ENCODE measurements around the gene FUT7. TPM values are rescaled to one million over a fixed set of nuclear protein-coding genes. Genes with fewer than 3 reads are reported as not detected.

FUT7 gene
- total and polyA plus RNA-seq, 9 of the 15 experiments (the other 6 are each of a cell fraction or from before 2014, with no cell fraction given), result not detected

DNA sequence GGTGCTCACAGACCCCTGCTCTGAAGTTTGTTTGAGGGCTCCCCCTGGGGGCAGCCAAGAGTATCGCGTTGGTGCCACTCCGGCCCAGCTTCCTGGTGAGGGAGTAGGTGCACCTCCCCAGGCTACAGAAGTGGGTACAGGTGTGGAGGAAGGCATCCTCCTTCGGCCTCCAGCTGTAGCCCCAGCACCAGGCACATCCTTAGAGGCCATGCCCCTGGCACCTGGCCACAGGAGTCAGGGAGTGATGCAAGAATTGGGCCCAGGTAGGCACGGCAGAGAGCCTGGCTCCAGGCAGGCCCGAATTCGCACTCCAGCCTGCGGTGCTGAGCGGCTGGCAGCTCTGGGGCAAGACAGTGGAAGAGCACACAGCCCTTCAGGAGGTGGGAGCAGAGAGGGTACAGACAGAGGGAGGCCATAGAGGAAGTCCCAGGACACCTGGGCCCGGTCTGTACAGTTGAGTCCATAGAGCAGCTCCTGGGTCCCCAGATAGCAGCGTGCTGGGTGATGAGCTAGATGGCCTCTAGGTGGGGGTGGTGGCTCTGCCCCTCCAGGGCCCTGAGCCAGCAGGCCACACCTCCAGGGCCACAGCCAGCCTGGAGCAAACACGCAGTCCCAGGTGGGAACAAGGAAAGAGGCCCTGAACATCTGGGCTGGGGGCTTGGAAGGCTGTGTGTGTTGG lies 36.1 kb upstream of the FUT7 start (continued):
- TF ChIP-seq, protein P1, sequence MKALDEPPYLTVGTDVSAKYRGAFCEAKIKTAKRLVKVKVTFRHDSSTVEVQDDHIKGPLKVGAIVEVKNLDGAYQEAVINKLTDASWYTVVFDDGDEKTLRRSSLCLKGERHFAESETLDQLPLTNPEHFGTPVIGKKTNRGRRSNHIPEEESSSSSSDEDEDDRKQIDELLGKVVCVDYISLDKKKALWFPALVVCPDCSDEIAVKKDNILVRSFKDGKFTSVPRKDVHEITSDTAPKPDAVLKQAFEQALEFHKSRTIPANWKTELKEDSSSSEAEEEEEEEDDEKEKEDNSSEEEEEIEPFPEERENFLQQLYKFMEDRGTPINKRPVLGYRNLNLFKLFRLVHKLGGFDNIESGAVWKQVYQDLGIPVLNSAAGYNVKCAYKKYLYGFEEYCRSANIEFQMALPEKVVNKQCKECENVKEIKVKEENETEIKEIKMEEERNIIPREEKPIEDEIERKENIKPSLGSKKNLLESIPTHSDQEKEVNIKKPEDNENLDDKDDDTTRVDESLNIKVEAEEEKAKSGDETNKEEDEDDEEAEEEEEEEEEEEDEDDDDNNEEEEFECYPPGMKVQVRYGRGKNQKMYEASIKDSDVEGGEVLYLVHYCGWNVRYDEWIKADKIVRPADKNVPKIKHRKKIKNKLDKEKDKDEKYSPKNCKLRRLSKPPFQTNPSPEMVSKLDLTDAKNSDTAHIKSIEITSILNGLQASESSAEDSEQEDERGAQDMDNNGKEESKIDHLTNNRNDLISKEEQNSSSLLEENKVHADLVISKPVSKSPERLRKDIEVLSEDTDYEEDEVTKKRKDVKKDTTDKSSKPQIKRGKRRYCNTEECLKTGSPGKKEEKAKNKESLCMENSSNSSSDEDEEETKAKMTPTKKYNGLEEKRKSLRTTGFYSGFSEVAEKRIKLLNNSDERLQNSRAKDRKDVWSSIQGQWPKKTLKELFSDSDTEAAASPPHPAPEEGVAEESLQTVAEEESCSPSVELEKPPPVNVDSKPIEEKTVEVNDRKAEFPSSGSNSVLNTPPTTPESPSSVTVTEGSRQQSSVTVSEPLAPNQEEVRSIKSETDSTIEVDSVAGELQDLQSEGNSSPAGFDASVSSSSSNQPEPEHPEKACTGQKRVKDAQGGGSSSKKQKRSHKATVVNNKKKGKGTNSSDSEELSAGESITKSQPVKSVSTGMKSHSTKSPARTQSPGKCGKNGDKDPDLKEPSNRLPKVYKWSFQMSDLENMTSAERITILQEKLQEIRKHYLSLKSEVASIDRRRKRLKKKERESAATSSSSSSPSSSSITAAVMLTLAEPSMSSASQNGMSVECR (CRISPR knock-in tag; IDR thresholded peaks at IDR 0.05), result peak; percentile 53; the same call in 1 of the 2 replicates
- TF ChIP-seq, protein P2, sequence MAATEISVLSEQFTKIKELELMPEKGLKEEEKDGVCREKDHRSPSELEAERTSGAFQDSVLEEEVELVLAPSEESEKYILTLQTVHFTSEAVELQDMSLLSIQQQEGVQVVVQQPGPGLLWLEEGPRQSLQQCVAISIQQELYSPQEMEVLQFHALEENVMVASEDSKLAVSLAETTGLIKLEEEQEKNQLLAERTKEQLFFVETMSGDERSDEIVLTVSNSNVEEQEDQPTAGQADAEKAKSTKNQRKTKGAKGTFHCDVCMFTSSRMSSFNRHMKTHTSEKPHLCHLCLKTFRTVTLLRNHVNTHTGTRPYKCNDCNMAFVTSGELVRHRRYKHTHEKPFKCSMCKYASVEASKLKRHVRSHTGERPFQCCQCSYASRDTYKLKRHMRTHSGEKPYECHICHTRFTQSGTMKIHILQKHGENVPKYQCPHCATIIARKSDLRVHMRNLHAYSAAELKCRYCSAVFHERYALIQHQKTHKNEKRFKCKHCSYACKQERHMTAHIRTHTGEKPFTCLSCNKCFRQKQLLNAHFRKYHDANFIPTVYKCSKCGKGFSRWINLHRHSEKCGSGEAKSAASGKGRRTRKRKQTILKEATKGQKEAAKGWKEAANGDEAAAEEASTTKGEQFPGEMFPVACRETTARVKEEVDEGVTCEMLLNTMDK (IDR thresholded peaks at IDR 0.05; ENCODE audit: borderline replicate concordance, insufficient read depth, low read depth, low read length, poor library complexity, severe bottlenecking), result peak; percentile 77
- TF ChIP-seq ETS1 (conservative IDR thresholded peaks at IDR 0.05; ENCODE audit: control insufficient read depth, low read depth, low read length), result 0 out of 2 replicates have a peak, but pooled peaks have one; percentile 29
- no peak for TF ChIP-seq NCOR1 (IDR thresholded peaks at IDR 0.05)
- TF ChIP-seq KAT7 (CRISPR knock-in tag; IDR thresholded peaks at IDR 0.05; ENCODE audit: borderline replicate concordance), result peak; percentile 57; the same call in 1 of the 2 replicates
